HepG2 (cell line): Measurements from ENCODE around the gene LIMA1.

Experiments
- CTCF ChIP-seq: sonication (generic); formaldehyde crosslinking; IDR thresholded peaks from 2 replicates; pipeline ENCODE4 v1.5.0; 2020; ENCODE audit warnings: mild to moderate bottlenecking, missing genetic modification reagents, moderate library complexity
- FOXK1 ChIP-seq: sonication (generic); formaldehyde crosslinking; IDR thresholded peaks from 2 replicates; pipeline ENCODE4 v1.4.0; 2020; ENCODE audit warnings: low read depth, missing genetic modification reagents, borderline replicate concordance
- GABPA ChIP-seq, 2 experiments: IDR thresholded peaks; 2 replicates each; pipeline ENCODE4 v1.6.1; 2011 to 2016; ENCODE audit warnings: low read depth in 2 of 2, low read length in 1 of 2, missing biosample characterization in 1 of 2, missing genetic modification characterization in 1 of 2
- GMEB1 ChIP-seq: sonication (generic); formaldehyde crosslinking; IDR thresholded peaks from 2 replicates; pipeline ENCODE4 v1.5.1; 2020; ENCODE audit warnings: missing genetic modification reagents, mild to moderate bottlenecking, borderline replicate concordance
- POLR2A ChIP-seq, 2 experiments: IDR thresholded peaks; 2 replicates each; pipeline ENCODE4 v1.6.1; 2011; ENCODE audit warnings: low read depth in 2 of 2, low read length in 2 of 2, mild to moderate bottlenecking in 1 of 2, moderate library complexity in 1 of 2; ENCODE audit not compliant: insufficient read depth in 1 of 2
- SIX1 ChIP-seq: sonication (generic); formaldehyde crosslinking; IDR thresholded peaks from 2 replicates; pipeline ENCODE4 v1.4.0; 2020; ENCODE audit warnings: missing genetic modification reagents, borderline replicate concordance
- TFE3 ChIP-seq: IDR thresholded peaks from 2 replicates; pipeline ENCODE4 v1.6.1; 2016
- USF2 ChIP-seq, 2 experiments: sonication (generic) in 1 of 2; formaldehyde crosslinking in 1 of 2; IDR thresholded peaks; 2 replicates each; pipeline versions ENCODE4 v1.5.1 to v1.6.1; 2011 to 2020; ENCODE audit warnings: borderline replicate concordance in 1 of 2, low read depth in 1 of 2, low read length in 1 of 2, mild to moderate bottlenecking in 1 of 2, missing genetic modification reagents in 1 of 2, moderate library complexity in 1 of 2
- ZNF121 ChIP-seq: sonication (generic); formaldehyde crosslinking; IDR thresholded peaks from 2 replicates; pipeline ENCODE4 v1.5.0; 2020; ENCODE audit warnings: mild to moderate bottlenecking, missing genetic modification reagents
- ZNF274 ChIP-seq: sonication (generic); formaldehyde crosslinking; IDR thresholded peaks from 2 replicates; pipeline ENCODE4 v1.5.1; 2020; ENCODE audit warnings: mild to moderate bottlenecking, missing genetic modification reagents
- ZNF484 ChIP-seq: sonication (generic); formaldehyde crosslinking; IDR thresholded peaks from 2 replicates; pipeline ENCODE4 v1.5.1; 2020; ENCODE audit warnings: mild to moderate bottlenecking, low read depth, missing genetic modification reagents, borderline replicate concordance
- ZNF558 ChIP-seq: sonication (generic); formaldehyde crosslinking; IDR thresholded peaks from 2 replicates; pipeline ENCODE4 v1.9.0; 2022; ENCODE audit warnings: mild to moderate bottlenecking, missing genetic modification reagents, borderline replicate concordance
- TF ChIP-seq, protein P1 (sequence below): sonication (generic); formaldehyde crosslinking; IDR thresholded peaks from 2 replicates; pipeline ENCODE4 v1.5.0; 2020; ENCODE audit warnings: mild to moderate bottlenecking, missing genetic modification reagents, borderline replicate concordance

DNA sequence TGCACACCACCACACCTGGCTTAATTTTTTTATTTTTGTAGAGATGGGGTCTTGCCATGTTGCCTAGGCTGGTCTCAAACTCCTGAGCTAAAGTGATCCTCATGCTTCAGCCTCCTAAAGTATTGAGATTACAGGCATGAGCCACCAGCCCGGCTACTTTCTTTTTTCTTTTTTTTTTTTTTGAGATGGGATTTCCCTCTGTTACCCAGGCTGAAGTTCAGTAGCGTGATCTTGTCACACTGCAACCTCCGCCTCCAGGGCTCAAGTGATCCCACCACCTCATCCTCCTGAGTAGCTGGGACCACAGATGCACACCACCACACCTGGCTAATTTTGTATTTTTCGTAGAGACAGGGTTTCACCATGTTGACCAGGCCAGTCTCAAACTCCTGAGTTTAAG, 51.1 kb downstream of the LIMA1 start:
- TF ChIP-seq, protein P1, sequence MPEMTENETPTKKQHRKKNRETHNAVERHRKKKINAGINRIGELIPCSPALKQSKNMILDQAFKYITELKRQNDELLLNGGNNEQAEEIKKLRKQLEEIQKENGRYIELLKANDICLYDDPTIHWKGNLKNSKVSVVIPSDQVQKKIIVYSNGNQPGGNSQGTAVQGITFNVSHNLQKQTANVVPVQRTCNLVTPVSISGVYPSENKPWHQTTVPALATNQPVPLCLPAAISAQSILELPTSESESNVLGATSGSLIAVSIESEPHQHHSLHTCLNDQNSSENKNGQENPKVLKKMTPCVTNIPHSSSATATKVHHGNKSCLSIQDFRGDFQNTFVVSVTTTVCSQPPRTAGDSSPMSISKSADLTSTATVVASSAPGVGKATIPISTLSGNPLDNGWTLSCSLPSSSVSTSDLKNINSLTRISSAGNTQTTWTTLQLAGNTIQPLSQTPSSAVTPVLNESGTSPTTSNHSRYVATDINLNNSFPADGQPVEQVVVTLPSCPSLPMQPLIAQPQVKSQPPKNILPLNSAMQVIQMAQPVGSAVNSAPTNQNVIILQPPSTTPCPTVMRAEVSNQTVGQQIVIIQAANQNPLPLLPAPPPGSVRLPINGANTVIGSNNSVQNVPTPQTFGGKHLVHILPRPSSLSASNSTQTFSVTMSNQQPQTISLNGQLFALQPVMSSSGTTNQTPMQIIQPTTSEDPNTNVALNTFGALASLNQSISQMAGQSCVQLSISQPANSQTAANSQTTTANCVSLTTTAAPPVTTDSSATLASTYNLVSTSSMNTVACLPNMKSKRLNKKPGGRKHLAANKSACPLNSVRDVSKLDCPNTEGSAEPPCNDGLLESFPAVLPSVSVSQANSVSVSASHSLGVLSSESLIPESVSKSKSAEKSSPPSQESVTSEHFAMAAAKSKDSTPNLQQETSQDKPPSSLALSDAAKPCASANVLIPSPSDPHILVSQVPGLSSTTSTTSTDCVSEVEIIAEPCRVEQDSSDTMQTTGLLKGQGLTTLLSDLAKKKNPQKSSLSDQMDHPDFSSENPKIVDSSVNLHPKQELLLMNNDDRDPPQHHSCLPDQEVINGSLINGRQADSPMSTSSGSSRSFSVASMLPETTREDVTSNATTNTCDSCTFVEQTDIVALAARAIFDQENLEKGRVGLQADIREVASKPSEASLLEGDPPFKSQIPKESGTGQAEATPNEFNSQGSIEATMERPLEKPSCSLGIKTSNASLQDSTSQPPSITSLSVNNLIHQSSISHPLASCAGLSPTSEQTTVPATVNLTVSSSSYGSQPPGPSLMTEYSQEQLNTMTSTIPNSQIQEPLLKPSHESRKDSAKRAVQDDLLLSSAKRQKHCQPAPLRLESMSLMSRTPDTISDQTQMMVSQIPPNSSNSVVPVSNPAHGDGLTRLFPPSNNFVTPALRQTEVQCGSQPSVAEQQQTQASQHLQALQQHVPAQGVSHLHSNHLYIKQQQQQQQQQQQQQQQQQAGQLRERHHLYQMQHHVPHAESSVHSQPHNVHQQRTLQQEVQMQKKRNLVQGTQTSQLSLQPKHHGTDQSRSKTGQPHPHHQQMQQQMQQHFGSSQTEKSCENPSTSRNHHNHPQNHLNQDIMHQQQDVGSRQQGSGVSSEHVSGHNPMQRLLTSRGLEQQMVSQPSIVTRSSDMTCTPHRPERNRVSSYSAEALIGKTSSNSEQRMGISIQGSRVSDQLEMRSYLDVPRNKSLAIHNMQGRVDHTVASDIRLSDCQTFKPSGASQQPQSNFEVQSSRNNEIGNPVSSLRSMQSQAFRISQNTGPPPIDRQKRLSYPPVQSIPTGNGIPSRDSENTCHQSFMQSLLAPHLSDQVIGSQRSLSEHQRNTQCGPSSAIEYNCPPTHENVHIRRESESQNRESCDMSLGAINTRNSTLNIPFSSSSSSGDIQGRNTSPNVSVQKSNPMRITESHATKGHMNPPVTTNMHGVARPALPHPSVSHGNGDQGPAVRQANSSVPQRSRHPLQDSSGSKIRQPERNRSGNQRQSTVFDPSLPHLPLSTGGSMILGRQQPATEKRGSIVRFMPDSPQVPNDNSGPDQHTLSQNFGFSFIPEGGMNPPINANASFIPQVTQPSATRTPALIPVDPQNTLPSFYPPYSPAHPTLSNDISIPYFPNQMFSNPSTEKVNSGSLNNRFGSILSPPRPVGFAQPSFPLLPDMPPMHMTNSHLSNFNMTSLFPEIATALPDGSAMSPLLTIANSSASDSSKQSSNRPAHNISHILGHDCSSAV, result no peak
- TF ChIP-seq CTCF (no peak), FOXK1 (CRISPR knock-in tag) (no peak), TFE3 (no peak), ZNF274 (CRISPR knock-in tag) (no peak), ZNF121 (no peak), USF2 (IDR thresholded peaks at IDR 0.05; ENCODE audit: low read depth, low read length) (no peak), USF2 (CRISPR knock-in tag; IDR thresholded peaks at IDR 0.05; ENCODE audit: borderline replicate concordance) (no peak), ZNF484 (CRISPR knock-in tag) (no peak), ZNF558 (CRISPR knock-in tag) (no peak), SIX1 (CRISPR knock-in tag) (no peak), POLR2A (IDR thresholded peaks at IDR 0.05; ENCODE audit: insufficient read depth in 1 of 2, low read depth in 2 of 2, low read length in 2 of 2) (no peak), GABPA (IDR thresholded peaks at IDR 0.05; ENCODE audit: low read depth, low read length) (no peak), GABPA (CRISPR knock-in tag; IDR thresholded peaks at IDR 0.05; ENCODE audit: low read depth) (no peak), GMEB1 (CRISPR knock-in tag) (no peak)
